Spleen (tissue), 11 donors: ENCODE results near the gene HTR5A. TPM values are rescaled to one million over a fixed set of nuclear protein-coding genes. Genes with fewer than 3 reads are reported as not detected.

Source experiments
- DNase-seq: peaks from one replicate; pipeline ENCODE4 v3.0.0-alpha.2; 2020
- H3K27ac ChIP-seq, 8 donors: fragments of 200-600 bp; sonication (generic) in 7 of 8; 1 replicate in 4 of 8; 2 replicates in 4 of 8; pipeline versions ENCODE4 v1.5.0 to v1.8.0; 2016 to 2021; ENCODE audit warnings: inconsistent platforms in 4 of 8, mild to moderate bottlenecking in 4 of 8, moderate library complexity in 1 of 8
- H3K27me3 ChIP-seq, 7 donors: fragments of 200-600 bp; sonication (generic) in 6 of 7; replicated peaks in 1 of 7; 1 replicate in 4 of 7; 2 replicates in 3 of 7; pipeline versions ENCODE4 v1.5.0 to v1.8.0; 2016 to 2021; ENCODE audit warnings: inconsistent platforms in 3 of 7, mild to moderate bottlenecking in 1 of 7
- H3K36me3 ChIP-seq, 6 donors: fragments of 200-600 bp; sonication (generic) in 5 of 6; 1 replicate in 4 of 6; 2 replicates in 2 of 6; pipeline versions ENCODE4 v1.5.0 to v1.8.0; 2016 to 2021; ENCODE audit warnings: inconsistent platforms in 2 of 6
- H3K4me1 ChIP-seq, 6 donors: fragments of 200-600 bp; sonication (generic) in 5 of 6; 1 replicate in 3 of 6; 2 replicates in 3 of 6; pipeline versions ENCODE4 v1.5.0 to v1.8.0; 2016 to 2021; ENCODE audit warnings: inconsistent platforms in 3 of 6
- H3K4me3 ChIP-seq, 8 donors: fragments of 200-600 bp; sonication (generic) in 7 of 8; 1 replicate in 4 of 8; 2 replicates in 4 of 8; pipeline versions ENCODE4 v1.5.0 to v1.8.0; 2016 to 2021; ENCODE audit warnings: inconsistent platforms in 4 of 8, mild to moderate bottlenecking in 4 of 8, moderate library complexity in 2 of 8
- H3K9me3 ChIP-seq, 8 donors: fragments of 200-600 bp; sonication (generic) in 7 of 8; 1 replicate in 4 of 8; 2 replicates in 4 of 8; pipeline versions ENCODE4 v1.5.0 to v1.8.0; 2016 to 2021; ENCODE audit warnings: inconsistent platforms in 4 of 8
- CTCF ChIP-seq, 11 experiments: fragments of 200-600 bp in 7 of 11; fragments of 450-650 bp in 4 of 11; sonication (generic) in 4 of 11; IDR thresholded peaks in 8 of 11; conservative IDR thresholded peaks in 3 of 11; 1 replicate in 7 of 11; 2 replicates in 4 of 11; pipeline versions ENCODE4 v1.4.0 to v1.8.0; 2016 to 2021; ENCODE audit warnings: antibody characterized with exemption in 11 of 11, inconsistent platforms in 4 of 11, mild to moderate bottlenecking in 1 of 11
- POLR2A ChIP-seq, 3 donors: fragments of 450-650 bp; IDR thresholded peaks; one replicate each; pipeline ENCODE4 v1.5.1; 2017; ENCODE audit warnings: antibody characterized with exemption in 3 of 3, mild to moderate bottlenecking in 1 of 3
- POLR2AphosphoS5 ChIP-seq, 3 donors: sonication (generic); formaldehyde crosslinking; IDR thresholded peaks; one replicate each; pipeline ENCODE4 v1.5.1; 2017; ENCODE audit warnings: antibody characterized with exemption in 3 of 3
- WGBS, 5 donors: extraction: QIAGEN DNeasy Blood & Tissue Kit in 3 of 5; methylation state at CpG; one replicate each; pipeline versions ENCODE4 v1.1.5 to v1.1.7; 2013 to 2018; 5-methylcytosine and 5-hydroxymethylcytosine counted together
- intact Hi-C: fragments of 100-400 bp; cut with DNase I; formaldehyde crosslinking; loops from one replicate; pipeline ENCODE4 v1.15.0; 2023; ENCODE audit warnings: low total_unique reads
- polyA plus RNA-seq, 3 donors: library from polyadenylated mRNA; stranded (reverse); fragments of 200-250 nt; gene quantifications; one replicate each; pipeline ENCODE4 v1.2.1, GENCODE V29; 2013
- total RNA-seq, 7 donors: library from RNA; depleted of rRNA in 3 of 7; stranded (reverse); fragments of >200 nt in 3 of 7; fragmentation: NEBNext Ultra II Directional in 4 of 7; extraction: Animal tissue kit (Norgen Biotek cat#: 25700) in 4 of 7; gene quantifications; one replicate each; pipeline versions ENCODE4 v1.1.0 to v1.2.1, GENCODE V29; 2016 to 2021
- donor health status: healthy with polysubstance abuse.
- donor health status: DM: no; HTN: no; CAD: no; lungs with moderate emphysema.
- donor health status: DM: no; HTN: no; CAD: no.
- donor health status: Bipolar disorder and iron deficiency.
- donor health status: healthy.
- donor health status: DM: no; HTN: no; CAD: no.
- donor health status: DM: yes; HTN: yes; CAD: no.

Gene HTR5A
- total and polyA plus RNA-seq, 10 donors, result not detected

- Histone ChIP-seq H3K9me3 (no peaks in the 10 kb centered on the region), H3K36me3 (no peaks in the 10 kb centered on the region), H3K4me3 (no peak overlapping the region), H3K27ac (no peak overlapping the region), H3K27me3 (peaks cover 0 to 39% (median 13%) of the 10 kb centered on the region in 7 donors), H3K4me1 (no peaks in the 10 kb centered on the region)
- intact Hi-C loops, result no loop called here
- no peak for DNase-seq
- WGBS, 5 donors, result 47 to 68% (median 53%) methylated on average over 7 of the region's 7 CpGs
- peak in 1 of 3 donors; percentile 45 for TF ChIP-seq POLR2AphosphoS5 (IDR thresholded peaks at IDR 0.05)
- TF ChIP-seq CTCF (IDR thresholded peaks at IDR 0.05 in 8 of 11, conservative IDR thresholded peaks at IDR 0.05 in 3 of 11), result no peak
These were observed 3.6 kb upstream of the HTR5A start for GRCh38 chr7:155066417-155066950.

GRCh38 chr7:155071121-155071651, 1.1 kb downstream of the HTR5A start:
- Histone ChIP-seq H3K4me3 (no peak overlapping the region), H3K27me3 (peaks cover 0 to 59% (median 21%) of the 10 kb centered on the region in 7 donors), H3K4me1 (no peaks in the 10 kb centered on the region), H3K27ac (no peak overlapping the region), H3K36me3 (no peaks in the 10 kb centered on the region), H3K9me3 (no peaks in the 10 kb centered on the region)
- intact Hi-C loops, result no loop called here
- TF ChIP-seq POLR2A (IDR thresholded peaks at IDR 0.05), result no peak
- no peak for TF ChIP-seq POLR2AphosphoS5 (IDR thresholded peaks at IDR 0.05)
- no peak for TF ChIP-seq CTCF (IDR thresholded peaks at IDR 0.05 in 8 of 11, conservative IDR thresholded peaks at IDR 0.05 in 3 of 11)
- no peak for DNase-seq
- WGBS, 5 donors, result 52 to 75% (median 64%) methylated on average over 36 to 43 of the region's 43 CpGs

- TF ChIP-seq POLR2AphosphoS5 (IDR thresholded peaks at IDR 0.05) (no peak), CTCF (IDR thresholded peaks at IDR 0.05 in 8 of 11, conservative IDR thresholded peaks at IDR 0.05 in 3 of 11) (no peak), POLR2A (IDR thresholded peaks at IDR 0.05) (no peak)
- Histone ChIP-seq H3K27ac (no peak overlapping the region), H3K9me3 (no peaks in the 10 kb centered on the region), H3K4me1 (no peaks in the 10 kb centered on the region), H3K36me3 (no peaks in the 10 kb centered on the region), H3K4me3 (no peak overlapping the region), H3K27me3 (peaks cover 0 to 59% (median 21%) of the 10 kb centered on the region in 7 donors)
- WGBS, 5 donors, result 72 to 81% (median 74%) methylated on average over 8 of the region's 8 CpGs
- no peak for DNase-seq
- intact Hi-C loops, result no loop called here
These were observed 1.9 kb downstream of the HTR5A start for GRCh38 chr7:155071916-155072571.

- TF ChIP-seq POLR2A (IDR thresholded peaks at IDR 0.05), result no peak
- no peak for TF ChIP-seq POLR2AphosphoS5 (IDR thresholded peaks at IDR 0.05)
- TF ChIP-seq CTCF (IDR thresholded peaks at IDR 0.05 in 8 of 11, conservative IDR thresholded peaks at IDR 0.05 in 3 of 11), result no peak
- Histone ChIP-seq H3K36me3 (no peaks in the 10 kb centered on the region), H3K27ac (no peak overlapping the region), H3K9me3 (no peaks in the 10 kb centered on the region), H3K27me3 (peaks cover 0 to 56% (median 21%) of the 10 kb centered on the region in 7 donors), H3K4me1 (no peaks in the 10 kb centered on the region), H3K4me3 (no peak overlapping the region)
- no peak for DNase-seq
- intact Hi-C loops, result no loop called here
These were observed 3.8 kb downstream of the HTR5A start for GRCh38 chr7:155073922-155074321.
